ENCODE measurements around the gene LAMTOR4. TPM values are rescaled to one million over a fixed set of nuclear protein-coding genes. Genes with fewer than 3 reads are reported as not detected.
A peak's percentile ranks its signal among the peaks of the same experiment; 100 is the strongest.

The LAMTOR4 gene
- total RNA-seq, 1 donor from 2014 or later = 70.5 TPM

DNA sequence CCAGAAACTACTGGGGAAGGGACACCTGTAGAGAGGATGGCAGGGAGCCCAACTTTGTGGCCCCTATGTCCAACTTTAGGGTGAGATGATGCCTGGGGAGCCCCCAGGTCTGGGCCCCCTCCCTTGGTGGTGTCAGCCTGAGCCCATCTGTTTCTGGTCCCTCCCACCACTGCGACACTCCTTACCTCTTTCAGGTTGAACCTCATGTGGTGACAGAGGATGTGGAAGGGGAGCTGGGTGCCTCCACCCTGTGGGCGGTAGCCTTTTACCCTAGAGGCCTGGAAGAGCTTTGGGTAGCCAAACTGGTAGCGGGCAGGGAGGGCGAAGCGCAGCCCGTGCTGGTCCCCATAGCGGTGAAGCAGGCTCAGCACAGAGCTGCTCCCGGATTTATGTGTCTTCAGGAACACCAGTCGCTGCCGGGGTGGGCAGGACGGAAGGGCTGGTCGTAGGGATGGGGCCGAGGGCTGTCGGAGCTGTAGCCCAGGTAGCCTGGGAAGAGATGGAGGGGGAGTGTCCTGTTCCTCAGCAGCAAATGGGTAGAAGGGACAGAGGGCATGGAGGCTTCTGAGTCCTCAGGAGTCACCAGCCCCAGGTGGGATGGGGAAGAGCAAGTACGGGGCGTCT is 17.7 kb downstream of the LAMTOR4 start:
- H3F3A ChIP-seq (ENCODE audit: low read depth) = peaks cover 34% of the 10 kb centered on the region
- H3K27ac Mint-ChIP-seq = peak overlapping the region; percentile 38
- no peak overlapping the region for H3K9ac ChIP-seq
- H3K9me3 Mint-ChIP-seq = no peaks in the 10 kb centered on the region
- no peak overlapping the region for H2AFZ ChIP-seq (replicated peaks)
- H3K79me2 ChIP-seq (ENCODE audit: low read depth) = no peaks in the 10 kb centered on the region
- H3K27ac ChIP-seq = no peak overlapping the region
- H3K27me3 ChIP-seq = peaks cover 32% of the 10 kb centered on the region
- peaks cover 30% of the 10 kb centered on the region for H3K4me1 ChIP-seq
- no peak overlapping the region for H3K4me2 ChIP-seq
- peaks cover 24% of the 10 kb centered on the region for H3K27me3 Mint-ChIP-seq (ENCODE audit: insufficient read depth, low read depth)
- H3K4me3 ChIP-seq = no peak overlapping the region
- peak overlapping the region; percentile 80 for H3K4me3 Mint-ChIP-seq
- TF ChIP-seq EZH2phosphoT487 (IDR thresholded peaks at IDR 0.05) = no peak
- TF ChIP-seq, protein P1, sequence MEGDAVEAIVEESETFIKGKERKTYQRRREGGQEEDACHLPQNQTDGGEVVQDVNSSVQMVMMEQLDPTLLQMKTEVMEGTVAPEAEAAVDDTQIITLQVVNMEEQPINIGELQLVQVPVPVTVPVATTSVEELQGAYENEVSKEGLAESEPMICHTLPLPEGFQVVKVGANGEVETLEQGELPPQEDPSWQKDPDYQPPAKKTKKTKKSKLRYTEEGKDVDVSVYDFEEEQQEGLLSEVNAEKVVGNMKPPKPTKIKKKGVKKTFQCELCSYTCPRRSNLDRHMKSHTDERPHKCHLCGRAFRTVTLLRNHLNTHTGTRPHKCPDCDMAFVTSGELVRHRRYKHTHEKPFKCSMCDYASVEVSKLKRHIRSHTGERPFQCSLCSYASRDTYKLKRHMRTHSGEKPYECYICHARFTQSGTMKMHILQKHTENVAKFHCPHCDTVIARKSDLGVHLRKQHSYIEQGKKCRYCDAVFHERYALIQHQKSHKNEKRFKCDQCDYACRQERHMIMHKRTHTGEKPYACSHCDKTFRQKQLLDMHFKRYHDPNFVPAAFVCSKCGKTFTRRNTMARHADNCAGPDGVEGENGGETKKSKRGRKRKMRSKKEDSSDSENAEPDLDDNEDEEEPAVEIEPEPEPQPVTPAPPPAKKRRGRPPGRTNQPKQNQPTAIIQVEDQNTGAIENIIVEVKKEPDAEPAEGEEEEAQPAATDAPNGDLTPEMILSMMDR (IDR thresholded peaks at IDR 0.05) = no peak
- no peaks in the 10 kb centered on the region for H3K36me3 ChIP-seq
- no peaks in the 10 kb centered on the region for H3K9me3 ChIP-seq (ENCODE audit: low read depth)
- H3K36me3 Mint-ChIP-seq = peaks cover 3% of the 10 kb centered on the region
- DNase-seq (ENCODE audit: low spot score) = no peak
- peaks cover 47% of the 10 kb centered on the region for H3K4me1 Mint-ChIP-seq
- H4K20me1 ChIP-seq (ENCODE audit: low read depth) = peaks cover 24% of the 10 kb centered on the region

DNA sequence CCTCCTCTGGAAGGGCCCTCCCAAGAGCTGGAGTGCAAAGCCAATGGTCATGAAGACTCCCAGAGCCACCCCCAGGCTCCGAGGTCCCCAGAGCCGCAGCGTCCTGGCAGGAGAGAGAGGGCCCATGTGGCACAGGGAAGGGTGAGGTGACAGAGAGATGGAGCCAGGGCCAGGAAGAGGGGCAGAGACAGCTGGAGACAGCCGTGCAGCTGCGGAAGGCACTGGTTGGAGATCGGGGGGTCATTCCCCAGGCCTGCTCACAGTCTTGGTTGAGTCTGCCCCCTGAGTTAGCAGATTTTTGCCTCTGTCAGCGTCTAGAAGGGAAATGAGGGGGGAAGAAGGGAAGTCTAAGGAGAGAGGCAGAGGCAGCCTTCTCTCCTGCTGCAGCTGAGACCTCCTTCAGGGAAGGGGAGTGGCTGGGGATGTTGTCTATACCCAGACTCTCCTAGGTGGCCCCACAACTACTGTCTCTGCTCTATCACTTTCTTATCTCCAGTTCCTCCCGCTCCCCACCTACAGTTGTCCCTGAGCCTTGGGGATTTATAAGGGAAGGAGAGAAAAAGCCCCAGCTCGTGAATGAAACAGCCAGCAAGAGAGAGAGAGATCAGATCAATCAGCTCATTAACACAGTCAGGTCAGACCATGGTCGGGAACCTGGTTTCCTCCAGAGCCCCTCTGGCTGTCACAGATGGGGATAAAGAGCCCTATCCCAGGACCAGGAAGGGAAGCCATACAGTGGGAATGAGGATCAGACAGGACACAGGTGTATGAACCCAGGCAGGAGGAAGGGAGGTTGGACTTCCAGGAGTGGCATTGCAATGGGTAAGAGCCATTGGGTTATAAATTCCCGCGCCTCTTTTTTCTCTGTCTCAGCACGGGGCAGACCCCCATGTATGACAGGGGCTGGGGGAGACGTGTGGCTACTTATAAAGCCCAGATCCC is 18.5 kb downstream of the LAMTOR4 start:
- peaks cover 3% of the 10 kb centered on the region for H3K36me3 Mint-ChIP-seq
- Histone ChIP-seq H3K27ac (no peak overlapping the region), H3K9ac (no peak overlapping the region), H2AFZ (replicated peaks) (peak overlapping the region; percentile 78), H3K4me3 (peak overlapping the region; percentile 49), H3K4me2 (peak overlapping the region; percentile 89), H3K4me1 (peaks cover 36% of the 10 kb centered on the region), H3K36me3 (no peaks in the 10 kb centered on the region), H4K20me1 (ENCODE audit: low read depth) (peaks cover 32% of the 10 kb centered on the region), H3K9me3 (ENCODE audit: low read depth) (no peaks in the 10 kb centered on the region), H3K79me2 (ENCODE audit: low read depth) (no peaks in the 10 kb centered on the region), H3K27me3 (peaks cover 40% of the 10 kb centered on the region), H3F3A (ENCODE audit: low read depth) (peaks cover 39% of the 10 kb centered on the region)
- H3K4me3 Mint-ChIP-seq = peak overlapping the region; percentile 80
- DNase-seq (ENCODE audit: low spot score) = no peak
- H3K9me3 Mint-ChIP-seq = no peaks in the 10 kb centered on the region
- H3K27me3 Mint-ChIP-seq (ENCODE audit: insufficient read depth, low read depth) = peaks cover 24% of the 10 kb centered on the region
- peaks cover 49% of the 10 kb centered on the region for H3K4me1 Mint-ChIP-seq
- H3K27ac Mint-ChIP-seq = peak overlapping the region; percentile 20
- TF ChIP-seq, protein P1 (IDR thresholded peaks at IDR 0.05) = no peak
- TF ChIP-seq EZH2phosphoT487 (IDR thresholded peaks at IDR 0.05) (no peak), EZH2 (IDR thresholded peaks at IDR 0.05) (no peak)

DNA sequence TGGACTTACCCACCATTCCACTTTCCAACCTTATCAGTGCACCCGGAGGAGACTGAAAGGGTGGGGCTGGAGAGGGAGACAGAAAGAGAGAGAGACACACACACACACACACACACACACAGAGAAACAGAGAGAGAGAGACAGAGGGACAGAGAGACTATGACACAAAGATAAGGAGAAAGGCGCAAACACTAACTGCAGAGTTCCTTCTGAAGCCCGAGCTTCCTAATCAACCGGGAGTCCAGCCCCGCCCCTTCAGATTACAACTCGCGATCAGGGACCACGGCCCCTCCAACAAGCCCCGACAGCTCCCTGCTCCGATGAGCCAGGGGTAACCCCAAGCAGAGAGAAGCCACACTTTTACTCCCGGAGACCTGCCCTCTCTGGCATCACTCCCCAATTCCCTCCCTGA is 19.2 kb downstream of the LAMTOR4 start:
- no peak overlapping the region for H3K27ac ChIP-seq
- H3F3A ChIP-seq (ENCODE audit: low read depth) = peaks cover 43% of the 10 kb centered on the region
- peaks cover 36% of the 10 kb centered on the region for H3K4me1 ChIP-seq
- H4K20me1 ChIP-seq (ENCODE audit: low read depth) = peaks cover 34% of the 10 kb centered on the region
- H3K9me3 Mint-ChIP-seq = no peaks in the 10 kb centered on the region
- peak overlapping the region; percentile 89 for H3K4me2 ChIP-seq
- H3K79me2 ChIP-seq (ENCODE audit: low read depth) = no peaks in the 10 kb centered on the region
- DNase-seq (ENCODE audit: low spot score) = peak; percentile 59
- H3K27me3 ChIP-seq = peaks cover 41% of the 10 kb centered on the region
- H3K9ac ChIP-seq = no peak overlapping the region
- H3K36me3 Mint-ChIP-seq = peaks cover 3% of the 10 kb centered on the region
- peak overlapping the region; percentile 80 for H3K4me3 Mint-ChIP-seq
- H3K27me3 Mint-ChIP-seq (ENCODE audit: insufficient read depth, low read depth) = peaks cover 24% of the 10 kb centered on the region
- no peak overlapping the region for H3K27ac Mint-ChIP-seq
- H2AFZ ChIP-seq (replicated peaks) = peak overlapping the region; percentile 78
- peak overlapping the region; percentile 49 for H3K4me3 ChIP-seq
- peaks cover 47% of the 10 kb centered on the region for H3K4me1 Mint-ChIP-seq
- TF ChIP-seq, protein P1 (IDR thresholded peaks at IDR 0.05) = no peak
- TF ChIP-seq EZH2 (IDR thresholded peaks at IDR 0.05) = no peak
- no peaks in the 10 kb centered on the region for H3K36me3 ChIP-seq
- no peaks in the 10 kb centered on the region for H3K9me3 ChIP-seq (ENCODE audit: low read depth)

Data from neural progenitor cell (in vitro differentiated cells).